IMR-90 (cell line): ENCODE data around the gene EFHC1. TPM values are rescaled to one million over a fixed set of nuclear protein-coding genes. Genes with fewer than 3 reads are reported as not detected.

Experiments used
- ATAC-seq: fragments of 200-7000 bp; cut with Tn5 transposase; 2 replicates; pipeline ENCODE4 v1.9.1; 2020; ENCODE audit warnings: low read depth, mild to moderate bottlenecking, moderate library complexity
- BruUV-seq: library from RNA; stranded (reverse); fragments of 400-500 nt; replicated peaks from 2 replicates; lab custom pipeline; 2021; lab: Mats Ljungman, UMichigan
- CTCF ChIA-PET: fragments of 300-600 bp; formaldehyde crosslinking; extraction: SDS; loops from one replicate; lab custom pipeline; 2021; ENCODE audit warnings: antibody characterized with exemption; lab: Yijun Ruan, JAX
- POLR2A ChIA-PET: fragments of 300-600 bp; sonication (Branson Sonifier 250); formaldehyde crosslinking; loops from one replicate; lab custom pipeline; 2022; ENCODE audit warnings: antibody characterized with exemption; ENCODE audit not compliant: unreplicated experiment; lab: Charles Lee
- DNase-seq: peaks from one replicate; pipeline ENCODE4 v3.0.0; 2013
- H2AFZ ChIP-seq: replicated peaks from 2 replicates; pipeline ENCODE3; 2013; ENCODE audit warnings: low read length, mild to moderate bottlenecking; ENCODE audit not compliant: poor library complexity
- H2AK5ac ChIP-seq: 2 replicates; pipeline ENCODE4 v1.6.1; 2013; ENCODE audit warnings: low read depth, low read length, inconsistent platforms
- H2AK9ac ChIP-seq: replicated peaks from 2 replicates; pipeline ENCODE3; 2013; ENCODE audit warnings: mild to moderate bottlenecking, low read depth, low read length, moderate library complexity; ENCODE audit not compliant: poor library complexity
- H2BK120ac ChIP-seq: 2 replicates; pipeline ENCODE4 v1.6.1; 2013; ENCODE audit warnings: low read depth, low read length, inconsistent platforms
- H2BK15ac ChIP-seq: 3 replicates; pipeline ENCODE4 v1.6.1; 2013; ENCODE audit warnings: low read depth, low read length, inconsistent platforms
- H2BK20ac ChIP-seq: 2 replicates; pipeline ENCODE4 v1.6.1; 2013; ENCODE audit warnings: low read depth, mild to moderate bottlenecking, inconsistent platforms, low read length, moderate library complexity
- H2BK5ac ChIP-seq: 2 replicates; pipeline ENCODE4 v1.6.1; 2013; ENCODE audit warnings: mild to moderate bottlenecking, low read depth, low read length, inconsistent platforms; ENCODE audit not compliant: poor library complexity, severe bottlenecking
- H3K14ac ChIP-seq: replicated peaks from 2 replicates; pipeline ENCODE4 v1.6.1; 2013; ENCODE audit warnings: low read depth, low read length, inconsistent platforms
- H3K18ac ChIP-seq: 2 replicates; pipeline ENCODE4 v1.6.1; 2013; ENCODE audit warnings: low read depth, low read length, control low read depth
- H3K23ac ChIP-seq: 2 replicates; pipeline ENCODE4 v1.6.1; 2013; ENCODE audit warnings: low read depth, low read length, inconsistent platforms
- H3K27ac ChIP-seq: 2 replicates; pipeline ENCODE4 v1.5.1; 2013; ENCODE audit warnings: mild to moderate bottlenecking, control low read depth, low read length; ENCODE audit not compliant: insufficient read depth
- H3K27me3 ChIP-seq: 2 replicates; pipeline ENCODE4 v1.6.1; 2013; ENCODE audit warnings: low read length; ENCODE audit not compliant: control insufficient read depth, insufficient read depth
- H3K36me3 ChIP-seq: 2 replicates; pipeline ENCODE4 v1.6.1; 2013; ENCODE audit warnings: low read length, mixed read lengths; ENCODE audit not compliant: control insufficient read depth, insufficient read depth
- H3K4ac ChIP-seq: 2 replicates; pipeline ENCODE4 v1.6.1; 2013; ENCODE audit warnings: low read depth, low read length, inconsistent platforms
- H3K4me1 ChIP-seq: 2 replicates; pipeline ENCODE4 v1.6.1; 2013; ENCODE audit warnings: low read length, mixed read lengths; ENCODE audit not compliant: control insufficient read depth, insufficient read depth
- H3K4me2 ChIP-seq: 2 replicates; pipeline ENCODE4 v1.6.1; 2013; ENCODE audit warnings: low read depth, mild to moderate bottlenecking, control low read depth, low read length, moderate library complexity
- H3K4me3 ChIP-seq: 2 replicates; pipeline ENCODE4 v1.5.1; 2013; ENCODE audit warnings: low read depth, mild to moderate bottlenecking, control low read depth, low read length, moderate library complexity; ENCODE audit not compliant: insufficient read depth
- H3K56ac ChIP-seq: 2 replicates; pipeline ENCODE4 v1.6.1; 2013; ENCODE audit warnings: low read length, inconsistent platforms; ENCODE audit not compliant: insufficient read depth; ENCODE audit errors: extremely low read depth
- H3K79me1 ChIP-seq, 2 experiments: 2 replicates each; pipeline ENCODE4 v1.6.1; 2013; ENCODE audit warnings: low read length in 2 of 2, inconsistent platforms in 1 of 2, low read depth in 1 of 2
- H3K9ac ChIP-seq: 2 replicates; pipeline ENCODE4 v1.6.1; 2013; ENCODE audit warnings: low read depth, low read length, control low read depth
- H3K9me1 ChIP-seq: 2 replicates; pipeline ENCODE4 v1.6.1; 2013; ENCODE audit warnings: low read length, inconsistent platforms; ENCODE audit not compliant: insufficient read depth
- H3K9me3 ChIP-seq: 2 replicates; pipeline ENCODE4 v1.6.1; 2013; ENCODE audit warnings: low read length; ENCODE audit not compliant: control insufficient read depth, insufficient read depth
- H4K20me1 ChIP-seq: 2 replicates; pipeline ENCODE4 v1.6.1; 2013; ENCODE audit warnings: low read length, inconsistent platforms; ENCODE audit not compliant: insufficient read depth
- H4K5ac ChIP-seq: 2 replicates; pipeline ENCODE4 v1.6.1; 2013; ENCODE audit warnings: mild to moderate bottlenecking, low read depth, low read length, control low read depth
- H4K8ac ChIP-seq, 2 experiments: 2 replicates each; pipeline ENCODE4 v1.6.1; 2013; ENCODE audit warnings: low read depth in 2 of 2, low read length in 2 of 2, control low read depth in 1 of 2, inconsistent platforms in 1 of 2
- H4K91ac ChIP-seq: 2 replicates; pipeline ENCODE4 v1.6.1; 2013; ENCODE audit warnings: low read depth, low read length, inconsistent platforms; ENCODE audit not compliant: insufficient read depth
- BHLHE40 ChIP-seq: fragments of 150-350 bp; IDR thresholded peaks from 2 replicates; pipeline ENCODE4 v1.6.1; 2016; ENCODE audit warnings: mild to moderate bottlenecking, low read depth, low read length
- CEBPB ChIP-seq: IDR thresholded peaks from 2 replicates; pipeline ENCODE4 v1.6.1; 2012; ENCODE audit warnings: low read depth, low read length, improper control_type of control experiment
- CTCF ChIP-seq: conservative IDR thresholded peaks from 2 replicates; pipeline ENCODE4 v1.5.1; 2012; ENCODE audit warnings: mild to moderate bottlenecking, low read depth, low read length, improper control_type of control experiment
- ELK1 ChIP-seq: fragments of 150-350 bp; IDR thresholded peaks from 2 replicates; pipeline ENCODE4 v1.6.1; 2016; ENCODE audit warnings: low read depth, mild to moderate bottlenecking, low read length, moderate library complexity, borderline replicate concordance
- FOS ChIP-seq: fragments of 150-350 bp; IDR thresholded peaks from 2 replicates; pipeline ENCODE4 v1.6.1; 2016; ENCODE audit warnings: low read depth, low read length
- MAFK ChIP-seq: IDR thresholded peaks from 2 replicates; pipeline ENCODE4 v1.6.1; 2012; ENCODE audit warnings: low read depth, low read length, improper control_type of control experiment
- MAZ ChIP-seq: IDR thresholded peaks from 2 replicates; pipeline ENCODE4 v1.6.1; 2012; ENCODE audit warnings: low read depth, mild to moderate bottlenecking, low read length, improper control_type of control experiment, moderate library complexity, borderline replicate concordance
- MXI1 ChIP-seq: IDR thresholded peaks from 2 replicates; pipeline ENCODE4 v1.6.1; 2012; ENCODE audit warnings: low read depth, mild to moderate bottlenecking, low read length, moderate library complexity, borderline replicate concordance
- NFE2L2 ChIP-seq: fragments of 150-350 bp; IDR thresholded peaks from 2 replicates; pipeline ENCODE4 v1.6.1; 2016; ENCODE audit warnings: low read depth, mild to moderate bottlenecking, low read length
- POLR2A ChIP-seq: IDR thresholded peaks from 2 replicates; pipeline ENCODE4 v1.6.1; 2012; ENCODE audit warnings: mild to moderate bottlenecking, low read depth, low read length
- RAD21 ChIP-seq: IDR thresholded peaks from 2 replicates; pipeline ENCODE4 v1.6.1; 2012; ENCODE audit warnings: low read length, improper control_type of control experiment
- RFX5 ChIP-seq: IDR thresholded peaks from 2 replicates; pipeline ENCODE4 v1.8.0; 2012; ENCODE audit warnings: low read depth, mild to moderate bottlenecking, low read length, moderate library complexity
- SMC3 ChIP-seq: fragments of 150-350 bp; IDR thresholded peaks from 2 replicates; pipeline ENCODE4 v1.6.1; 2016; ENCODE audit warnings: low read depth, mild to moderate bottlenecking, antibody characterized with exemption, low read length, moderate library complexity
- WGBS, 2 experiments: methylation state at CpG; one replicate each; pipeline versions ENCODE4 v1.1.5 to v1.1.7; 2013; ENCODE audit warnings: missing lambda C conversion rate in 2 of 2; ENCODE audit not compliant: insufficient read length in 1 of 2; ENCODE audit errors: extremely low coverage in 2 of 2; 5-methylcytosine and 5-hydroxymethylcytosine counted together
- dilution Hi-C: fragments of 300-500 bp; cut with HindIII; formaldehyde crosslinking; loops from one replicate; pipeline ENCODE4 v1.14.3; 2018; ENCODE audit warnings: low sequenced_read_pairs; ENCODE audit not compliant: unreplicated experiment
- in situ Hi-C: fragments of 300-500 bp; cut with MboI; formaldehyde crosslinking; loops from 3 replicates; pipeline ENCODE4 v1.14.3; 2019; ENCODE audit warnings: low sequenced_read_pairs, inconsistent platforms, mixed read lengths
- intact Hi-C: fragments of 100-400 bp; cut with micrococcal nuclease; formaldehyde crosslinking; loops from 2 replicates; pipeline ENCODE4 v1.10.0; 2022
- polyA plus RNA-seq, 3 experiments: library from polyadenylated mRNA; depleted of rRNA; stranded (reverse); fragments of >200 nt; gene quantifications; 2 replicates each; pipeline ENCODE4 v1.2.3, GENCODE V29; 2012; ENCODE audit warnings: low replicate concordance in 1 of 3
- total RNA-seq: library from RNA; depleted of rRNA; stranded (reverse); fragments of >200 nt; gene quantifications from 2 replicates; pipeline ENCODE4 v1.2.3, GENCODE V29; 2012
- TF ChIP-seq, protein P1 (sequence below): fragments of 150-350 bp; IDR thresholded peaks from 2 replicates; pipeline ENCODE4 v1.6.1; 2017; ENCODE audit warnings: mild to moderate bottlenecking, antibody characterized with exemption, low read length, low read depth

Gene EFHC1
- total and polyA plus RNA-seq, 2 of the 4 experiments (the other 2 are of a cell fraction) = 14.0 to 23.0 TPM

GRCh38 chr6:52375780-52376556 lies 44.2 kb upstream of the EFHC1 start:
- no peak overlapping the region for H2AK5ac ChIP-seq
- no peaks in the 10 kb centered on the region for H3K4me1 ChIP-seq
- H3K9ac ChIP-seq = no peak overlapping the region
- H3K9me1 ChIP-seq = no peaks in the 10 kb centered on the region; the same call in 1 of the 2 replicates
- H4K91ac ChIP-seq = no peak overlapping the region
- no peak overlapping the region for H3K4ac ChIP-seq
- no peak overlapping the region for H3K27ac ChIP-seq
- dilution Hi-C loops = no loop called here
- no peak overlapping the region for H2BK20ac ChIP-seq
- H3K14ac ChIP-seq = no peak overlapping the region
- H3K79me1 ChIP-seq = peaks cover 0 to 2% of the 10 kb centered on the region in 2 experiments; a peak in 1 of 4 replicates
- no peak for DNase-seq
- no peaks in the 10 kb centered on the region for H4K20me1 ChIP-seq
- H2BK120ac ChIP-seq = no peak overlapping the region
- ChIA-PET POLR2A (no interaction called here), CTCF (interaction anchor here (1.2 kb wide), 1 partner anchor 14 kb away, joined by 3 read pairs; the partner anchor contains the start of gene PAQR8)
- WGBS, 2 experiments = no CpG with 5 or more reads among the region's 2 CpGs
- no peak overlapping the region for H4K8ac ChIP-seq
- no peaks in the 10 kb centered on the region for H3K27me3 ChIP-seq
- BruUV-seq = no TSS peak
- H4K5ac ChIP-seq = no peak overlapping the region
- peak; percentile 79 for ATAC-seq
- TF ChIP-seq POLR2A (no peak), NFE2L2 (no peak), RAD21 (no peak), FOS (no peak), ELK1 (no peak), MAFK (no peak), MXI1 (no peak), SMC3 (no peak), MAZ (no peak), CEBPB (no peak), BHLHE40 (no peak), RFX5 (no peak), CTCF (no peak)
- TF ChIP-seq, protein P1, sequence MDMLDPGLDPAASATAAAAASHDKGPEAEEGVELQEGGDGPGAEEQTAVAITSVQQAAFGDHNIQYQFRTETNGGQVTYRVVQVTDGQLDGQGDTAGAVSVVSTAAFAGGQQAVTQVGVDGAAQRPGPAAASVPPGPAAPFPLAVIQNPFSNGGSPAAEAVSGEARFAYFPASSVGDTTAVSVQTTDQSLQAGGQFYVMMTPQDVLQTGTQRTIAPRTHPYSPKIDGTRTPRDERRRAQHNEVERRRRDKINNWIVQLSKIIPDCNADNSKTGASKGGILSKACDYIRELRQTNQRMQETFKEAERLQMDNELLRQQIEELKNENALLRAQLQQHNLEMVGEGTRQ = no peak
- no peak overlapping the region for H2BK15ac ChIP-seq
- no peak overlapping the region for H2AK9ac ChIP-seq
- no peak overlapping the region for H3K4me2 ChIP-seq
- no peak overlapping the region for H3K56ac ChIP-seq
- peaks cover 2% of the 10 kb centered on the region; the same call in 1 of the 2 replicates for H3K36me3 ChIP-seq
- H3K9me3 ChIP-seq = no peaks in the 10 kb centered on the region
- H2AFZ ChIP-seq = no peak overlapping the region
- H2BK5ac ChIP-seq = no peak overlapping the region
- in situ Hi-C loops = no loop called here
- no peak overlapping the region for H3K23ac ChIP-seq
- no peak overlapping the region for H3K18ac ChIP-seq
- H3K4me3 ChIP-seq = no peak overlapping the region
- intact Hi-C loops = no loop called here
